ENCODE data around the gene TRPV4.

- TF ChIP-seq CTCF (IDR thresholded peaks at IDR 0.05) (no peak), REST (IDR thresholded peaks at IDR 0.05; ENCODE audit: insufficient read depth in 1 of 2, low read depth in 2 of 2, low read length in 1 of 2) (no peak), POLR2AphosphoS5 (IDR thresholded peaks at IDR 0.05; ENCODE audit: low read depth, low read length) (no peak), TCF7L2 (IDR thresholded peaks at IDR 0.05; ENCODE audit: low read depth, low read length) (no peak)
Measured at GRCh38 chr12:109868182-109869051, 35.2 kb upstream of the TRPV4 start.

All from Panc1 (cell line).